GM18526 (cell line): ENCODE data around the gene CCDC141.

Experiments used
- POLR2A ChIP-seq: IDR thresholded peaks from 3 replicates; pipeline ENCODE4 v1.6.1; 2011; ENCODE audit not compliant: insufficient read length; ENCODE audit errors: extremely low read depth

The CCDC141 gene

GRCh38 chr2:179044500-179044899 lies 5.4 kb downstream of the CCDC141 start:
- no peak for TF ChIP-seq POLR2A

GRCh38 chr2:179037807-179038206 lies 12.1 kb downstream of the CCDC141 start:
- no peak for TF ChIP-seq POLR2A

- TF ChIP-seq POLR2A: no peak
Observed at GRCh38 chr2:179036353-179036905, 13.5 kb downstream of the CCDC141 start.

GRCh38 chr2:179031731-179032408 lies 18.1 kb downstream of the CCDC141 start:
- peak; percentile 19 for TF ChIP-seq POLR2A

- TF ChIP-seq POLR2A: no peak
Observed at GRCh38 chr2:179024445-179024844, 25.5 kb downstream of the CCDC141 start.

- no peak for TF ChIP-seq POLR2A
Observed at GRCh38 chr2:179022685-179023084, 27.3 kb downstream of the CCDC141 start.

- no peak for TF ChIP-seq POLR2A
Observed at GRCh38 chr2:179021258-179021657, 28.7 kb downstream of the CCDC141 start.

GRCh38 chr2:179020156-179020750 lies 29.7 kb downstream of the CCDC141 start:
- TF ChIP-seq POLR2A: no peak

- TF ChIP-seq POLR2A: no peak
Observed at GRCh38 chr2:179019260-179019659, 30.7 kb downstream of the CCDC141 start.

GRCh38 chr2:179017773-179018357 lies 32.1 kb downstream of the CCDC141 start:
- TF ChIP-seq POLR2A: no peak

GRCh38 chr2:179005976-179006375 lies 44.0 kb downstream of the CCDC141 start:
- no peak for TF ChIP-seq POLR2A

- TF ChIP-seq POLR2A: no peak
Observed at GRCh38 chr2:178999476-178999875, 50.5 kb downstream of the CCDC141 start.

GRCh38 chr2:178998539-178998938 lies 51.4 kb downstream of the CCDC141 start:
- TF ChIP-seq POLR2A: no peak

GRCh38 chr2:178997477-178997876 lies 52.5 kb downstream of the CCDC141 start:
- no peak for TF ChIP-seq POLR2A

GRCh38 chr2:178997067-178997466 lies 52.9 kb downstream of the CCDC141 start:
- TF ChIP-seq POLR2A: no peak

- TF ChIP-seq POLR2A: no peak
Observed at GRCh38 chr2:178994264-178994663, 55.7 kb downstream of the CCDC141 start.
